Cerebellar nuclear complex (tissue), 1 donor: ENCODE results near the gene SLC7A6OS.

ENCODE experiments used
- DNase-seq, 2 experiments: peaks; one replicate each; lab custom pipeline; 2025; lab: John Stamatoyannopoulos, UW

The SLC7A6OS gene

DNA sequence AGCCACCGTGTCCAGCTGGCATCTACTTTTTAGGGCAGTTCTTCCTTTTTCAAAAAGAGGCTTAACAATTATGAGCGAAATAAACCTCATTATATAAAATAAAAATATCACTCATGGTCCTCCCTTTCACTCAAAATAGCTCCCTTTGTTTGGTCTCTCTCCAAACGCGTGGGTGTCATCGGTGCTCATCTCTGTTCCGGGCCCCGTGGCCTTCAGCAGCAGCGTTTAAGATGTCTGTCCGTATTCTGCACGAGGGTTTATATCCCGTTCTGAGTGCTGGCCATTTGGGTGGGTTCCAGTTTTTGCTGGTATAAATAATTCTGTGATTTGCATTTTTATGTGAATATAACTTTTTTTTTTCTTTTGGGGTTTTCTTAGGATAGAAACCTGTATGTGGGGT, 33.5 kb upstream of the SLC7A6OS start:
- DNase-seq = no peak

GRCh38 chr16:68343137-68343536, 32.4 kb upstream of the SLC7A6OS start:
- no peak for DNase-seq

GRCh38 chr16:68342620-68343019, 31.9 kb upstream of the SLC7A6OS start:
- DNase-seq = no peak

DNA sequence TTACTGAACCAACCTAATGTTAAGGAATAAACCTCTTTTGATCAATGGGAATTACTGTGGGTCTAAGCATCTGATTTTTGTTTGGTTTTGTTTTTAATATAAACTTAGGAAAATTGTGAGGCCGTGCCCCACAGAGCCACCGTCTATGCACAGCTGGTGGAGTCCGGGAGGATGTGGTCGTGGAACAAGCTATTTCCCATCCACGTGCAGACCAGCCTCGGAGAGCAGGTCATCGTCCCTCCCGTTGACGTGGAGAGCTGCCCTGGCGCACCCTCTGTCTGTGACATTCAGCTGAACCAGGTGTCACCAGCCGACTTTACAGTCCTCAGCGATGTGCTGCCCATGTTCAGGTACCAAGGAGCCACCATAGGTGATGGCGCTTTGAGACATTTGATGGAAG, 28.5 kb upstream of the SLC7A6OS start:
- DNase-seq = no peak

DNA sequence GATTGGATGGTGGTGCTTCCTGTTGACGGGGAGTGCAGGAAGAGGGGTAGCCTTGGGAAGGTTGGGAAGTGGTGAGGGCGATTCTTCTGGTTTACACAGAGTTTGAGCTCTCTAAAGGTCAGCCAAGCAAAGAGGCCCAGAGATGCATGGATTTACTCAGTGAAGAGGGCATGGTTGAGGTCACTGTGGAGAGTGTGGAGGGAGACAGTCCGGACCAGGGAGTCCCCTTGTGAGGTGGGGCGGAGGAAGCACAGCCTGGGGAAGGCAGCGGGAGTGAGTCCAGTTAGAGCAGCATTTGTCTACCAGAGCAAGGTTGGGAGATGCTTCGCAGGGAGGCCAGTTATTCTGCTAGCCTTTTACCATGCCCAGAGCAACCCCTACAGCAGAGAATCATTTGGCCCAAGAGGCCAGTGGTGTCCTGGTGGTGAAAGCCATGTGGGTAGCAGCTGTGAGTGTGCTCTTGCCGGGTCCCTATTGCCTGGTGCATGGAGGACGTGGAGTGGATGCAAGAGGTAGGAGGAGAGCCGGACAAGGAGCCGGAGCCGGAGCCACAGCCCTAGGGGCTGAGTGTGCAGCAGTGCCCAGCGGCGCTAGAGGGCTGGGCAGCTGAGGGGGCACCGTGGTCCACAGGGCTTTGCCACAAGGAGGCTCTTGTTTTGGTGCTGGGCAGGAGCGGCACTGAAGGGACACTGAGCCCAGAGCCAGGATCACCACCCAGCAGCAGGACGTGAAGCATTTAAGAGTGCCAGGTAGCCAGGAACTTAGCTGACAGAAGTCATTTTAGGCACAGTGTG, 27.8 kb upstream of the SLC7A6OS start:
- DNase-seq = no peak

DNA sequence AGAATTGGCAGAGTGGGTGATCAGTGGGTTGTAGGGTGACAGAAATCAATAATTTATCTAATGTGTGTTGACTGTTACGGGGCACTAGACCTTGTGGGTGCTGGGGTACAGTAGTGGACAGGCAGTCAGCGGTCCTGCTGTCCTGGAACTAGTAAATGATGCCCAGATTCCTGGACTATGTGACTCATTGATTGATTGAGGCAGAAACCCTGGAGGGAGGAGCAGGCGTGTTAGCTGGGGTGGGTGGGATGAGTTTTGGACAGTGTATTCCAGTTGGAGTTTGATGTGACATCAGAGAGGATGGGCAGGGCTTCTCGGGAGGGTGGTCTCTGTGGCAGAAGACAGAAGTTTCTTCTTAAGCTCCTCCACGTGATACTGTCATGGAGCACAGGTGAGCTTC, 24.4 kb upstream of the SLC7A6OS start:
- DNase-seq = no peak

- no peak for DNase-seq
Measured at GRCh38 chr16:68332411-68333121, 21.8 kb upstream of the SLC7A6OS start.

DNA sequence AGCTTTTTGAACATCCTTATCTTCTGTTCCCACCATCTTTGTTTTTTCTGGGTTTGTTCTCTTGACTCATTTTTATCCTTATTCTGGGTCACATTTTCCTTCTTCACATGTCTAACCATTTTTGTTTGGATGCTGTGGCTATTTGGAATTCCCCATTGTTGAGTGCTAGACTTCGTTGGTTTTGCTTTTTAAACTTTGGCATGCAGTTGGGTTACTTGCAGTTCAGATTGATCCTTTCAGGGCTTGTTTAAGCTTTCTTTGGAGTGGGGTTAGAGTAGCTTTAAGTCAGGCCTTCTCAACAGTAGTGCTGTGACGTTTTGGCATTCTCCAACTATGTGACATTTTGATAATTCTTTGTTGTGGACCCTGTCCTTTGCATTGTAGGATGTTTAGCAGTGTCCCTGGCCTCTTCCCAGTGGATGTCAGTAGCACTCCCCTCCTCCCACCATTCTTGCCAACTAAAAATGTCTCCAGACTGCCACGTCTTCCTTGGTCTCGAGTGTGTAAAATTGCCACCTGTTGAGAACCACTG, 21.2 kb upstream of the SLC7A6OS start:
- no peak for DNase-seq

- no peak for DNase-seq
Measured at GRCh38 chr16:68328860-68329390, 18.2 kb upstream of the SLC7A6OS start.

GRCh38 chr16:68328151-68328859, 17.6 kb upstream of the SLC7A6OS start:
- peak; percentile 88 to 92 for DNase-seq

DNA sequence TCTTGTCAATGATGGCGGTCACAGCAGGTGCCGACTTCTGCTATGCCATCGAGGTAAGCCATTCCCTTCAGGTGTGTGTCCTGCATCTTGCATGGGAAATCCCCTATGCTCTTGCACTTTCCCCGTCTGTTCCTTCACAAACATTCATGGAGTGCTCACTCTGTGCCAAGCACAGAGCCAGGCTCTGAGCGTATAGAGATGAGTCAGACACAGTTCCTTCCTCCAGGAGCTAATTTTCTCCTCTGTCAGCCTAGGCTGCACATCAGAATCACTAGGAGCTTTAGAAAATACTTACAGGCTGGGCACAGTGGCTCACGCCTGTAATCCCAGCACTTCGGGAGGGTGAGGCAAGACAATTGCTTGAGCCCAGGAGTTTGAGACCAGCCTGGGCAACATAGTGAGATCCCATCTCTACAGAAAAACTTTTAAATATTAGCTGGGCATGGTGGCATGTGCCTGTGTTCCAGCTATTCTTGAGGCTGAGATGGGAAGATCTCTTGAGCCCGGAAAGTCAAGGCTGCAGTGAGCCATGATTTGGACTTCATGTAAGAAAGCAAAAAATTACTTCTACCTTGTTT, 14.1 kb upstream of the SLC7A6OS start:
- DNase-seq = no peak

GRCh38 chr16:68324336-68324735, 13.6 kb upstream of the SLC7A6OS start:
- DNase-seq = no peak

DNA sequence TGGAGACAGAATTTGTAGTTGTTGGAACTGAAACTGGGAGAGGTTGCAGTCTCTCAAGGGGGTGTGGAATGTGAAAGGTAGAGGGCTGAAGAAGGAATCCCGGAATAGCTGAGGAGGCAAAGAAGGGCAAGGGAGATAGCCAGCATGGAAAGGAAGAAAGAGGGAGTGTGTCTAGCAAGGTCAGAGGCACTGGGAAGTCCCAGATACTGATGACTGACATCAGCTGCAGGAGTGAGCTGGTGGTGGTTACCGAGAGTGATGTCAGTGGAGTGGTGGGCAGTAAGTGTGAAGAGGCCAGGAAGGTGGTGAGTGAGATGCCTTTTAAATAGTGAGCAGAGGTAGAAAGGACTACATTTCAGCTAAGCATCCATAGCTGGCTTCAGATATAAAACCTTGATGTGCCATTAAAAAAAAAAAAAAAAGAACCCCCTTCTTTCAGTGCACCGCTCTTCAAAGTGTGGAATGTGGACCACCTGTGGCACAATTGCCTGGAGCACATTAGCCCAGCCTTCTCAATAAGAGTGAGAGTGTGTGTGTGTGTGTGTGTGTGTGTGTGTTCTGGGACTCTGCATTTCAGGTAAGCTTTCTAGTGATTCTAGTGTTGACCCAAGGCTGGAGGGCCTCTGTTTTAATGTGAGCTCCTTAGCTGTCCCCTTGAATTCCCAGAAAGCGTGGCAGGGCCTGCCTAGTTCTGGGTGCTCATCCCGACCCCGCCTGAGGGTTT, 8.6 kb upstream of the SLC7A6OS start:
- no peak for DNase-seq

- DNase-seq = no peak
Measured at GRCh38 chr16:68313116-68313515, 2.4 kb upstream of the SLC7A6OS start.

GRCh38 chr16:68310437-68310773, 341 bp downstream of the SLC7A6OS start:
- no peak for DNase-seq

DNA sequence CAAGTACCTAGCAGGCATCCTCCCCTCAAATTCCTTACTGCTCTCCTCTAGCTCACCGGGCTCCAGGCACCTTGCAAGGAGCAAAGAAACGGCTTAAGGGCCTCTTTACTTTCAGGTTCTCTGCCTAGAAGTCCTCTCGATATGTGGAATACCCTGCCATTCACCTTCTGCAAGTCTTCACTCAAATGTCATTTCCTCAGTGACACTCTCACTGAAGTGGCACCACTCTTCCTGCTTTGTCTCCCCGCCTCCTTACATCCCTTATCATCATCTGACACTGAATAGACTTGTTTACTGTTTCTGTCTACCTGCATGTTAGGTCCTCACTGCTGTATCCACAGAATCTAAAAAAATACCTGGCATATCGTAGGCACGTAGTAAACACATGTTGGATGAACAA, 947 bp downstream of the SLC7A6OS start:
- DNase-seq = no peak

- DNase-seq = no peak
Measured at GRCh38 chr16:68306633-68307032, 4.1 kb downstream of the SLC7A6OS start.

GRCh38 chr16:68300734-68301459, 9.8 kb downstream of the SLC7A6OS start:
- no peak for DNase-seq

GRCh38 chr16:68299571-68300453, 10.9 kb downstream of the SLC7A6OS start:
- DNase-seq = no peak
